ENCODE results near the gene DIS3L.

GRCh38 chr15:66309828-66310227 is 16.5 kb downstream of the DIS3L start:
- no peak for TF ChIP-seq MAX (IDR thresholded peaks at IDR 0.05)
- TF ChIP-seq CTCF (IDR thresholded peaks at IDR 0.05) = no peak
- TF ChIP-seq RFX5 (IDR thresholded peaks at IDR 0.05) = no peak
- TF ChIP-seq USF2 (IDR thresholded peaks at IDR 0.05) = no peak
- TF ChIP-seq MYC (IDR thresholded peaks at IDR 0.05; ENCODE audit: borderline replicate concordance, low read length) = no peak
- TF ChIP-seq SREBF2 (IDR thresholded peaks at IDR 0.05) = no peak
- TF ChIP-seq REST (IDR thresholded peaks at IDR 0.05) = no peak
- no peak for TF ChIP-seq HOXA7 (CRISPR knock-in tag; IDR thresholded peaks at IDR 0.05)
- no peak for TF ChIP-seq ZC3H11A (IDR thresholded peaks at IDR 0.05)
- no peak for TF ChIP-seq POLR2A (IDR thresholded peaks at IDR 0.05; ENCODE audit: low read length)
- no peak for TF ChIP-seq EHMT2 (IDR thresholded peaks at IDR 0.05; ENCODE audit: low read depth)
- no peak for TF ChIP-seq MAFK (IDR thresholded peaks at IDR 0.05; ENCODE audit: partially characterized antibody)

Data from A549 (cell line).